ENCODE measurements around the gene AGBL5.
A peak's percentile ranks its signal among the peaks of the same experiment; 100 is the strongest.
"Not testable (repeated sequence)": the region's sequence is repeated elsewhere in the genome, so short reads cannot be mapped to it uniquely, and the experiment has no call there.

Gene AGBL5

DNA sequence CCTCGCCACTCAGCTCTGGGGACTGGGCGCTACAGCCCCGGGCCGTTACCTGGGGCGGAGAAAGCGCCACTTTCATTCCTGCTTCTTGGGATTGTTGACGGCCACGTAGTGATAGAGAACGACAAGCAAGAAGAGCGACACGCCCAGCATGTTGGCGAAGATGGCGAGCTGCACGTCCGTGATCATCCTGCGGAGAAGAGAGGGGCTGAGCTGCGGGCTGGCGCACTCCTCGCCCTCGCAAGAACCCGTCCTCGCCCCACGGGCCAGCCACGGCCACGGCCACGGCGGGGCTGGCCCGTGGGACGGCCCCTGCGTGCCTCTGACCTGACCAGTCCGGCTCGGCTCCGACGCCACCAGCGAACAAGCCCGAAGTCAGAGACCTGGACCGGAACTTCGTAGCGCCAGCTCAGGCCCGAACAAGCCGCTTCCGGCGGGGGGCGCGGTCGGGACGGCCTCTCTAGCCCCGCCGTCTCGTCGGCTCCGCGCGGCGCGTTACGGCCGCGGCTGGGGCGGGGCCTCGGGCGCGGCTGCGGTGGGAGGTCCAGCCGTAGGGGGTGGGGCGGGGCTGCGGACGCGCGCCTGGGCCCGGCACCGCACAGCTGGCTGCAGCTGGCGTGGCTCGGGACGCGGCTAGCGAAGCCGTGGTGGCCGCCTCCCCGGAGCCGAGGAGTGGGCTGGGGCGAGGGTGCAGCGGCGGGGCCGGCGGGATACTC is 20.0 kb downstream of the AGBL5 start, which contains the start of gene OST4:
Gene OST4, minus strand, starts transcription at position 378 of the 713 bp plus-strand sequence.
- DNase-seq, result peak; percentile 90
- in situ Hi-C loops (cut with MboI; ENCODE audit: low pct_unique_long_range_greater_than_20kb, low sequenced_read_pairs), result no loop called here

DNA sequence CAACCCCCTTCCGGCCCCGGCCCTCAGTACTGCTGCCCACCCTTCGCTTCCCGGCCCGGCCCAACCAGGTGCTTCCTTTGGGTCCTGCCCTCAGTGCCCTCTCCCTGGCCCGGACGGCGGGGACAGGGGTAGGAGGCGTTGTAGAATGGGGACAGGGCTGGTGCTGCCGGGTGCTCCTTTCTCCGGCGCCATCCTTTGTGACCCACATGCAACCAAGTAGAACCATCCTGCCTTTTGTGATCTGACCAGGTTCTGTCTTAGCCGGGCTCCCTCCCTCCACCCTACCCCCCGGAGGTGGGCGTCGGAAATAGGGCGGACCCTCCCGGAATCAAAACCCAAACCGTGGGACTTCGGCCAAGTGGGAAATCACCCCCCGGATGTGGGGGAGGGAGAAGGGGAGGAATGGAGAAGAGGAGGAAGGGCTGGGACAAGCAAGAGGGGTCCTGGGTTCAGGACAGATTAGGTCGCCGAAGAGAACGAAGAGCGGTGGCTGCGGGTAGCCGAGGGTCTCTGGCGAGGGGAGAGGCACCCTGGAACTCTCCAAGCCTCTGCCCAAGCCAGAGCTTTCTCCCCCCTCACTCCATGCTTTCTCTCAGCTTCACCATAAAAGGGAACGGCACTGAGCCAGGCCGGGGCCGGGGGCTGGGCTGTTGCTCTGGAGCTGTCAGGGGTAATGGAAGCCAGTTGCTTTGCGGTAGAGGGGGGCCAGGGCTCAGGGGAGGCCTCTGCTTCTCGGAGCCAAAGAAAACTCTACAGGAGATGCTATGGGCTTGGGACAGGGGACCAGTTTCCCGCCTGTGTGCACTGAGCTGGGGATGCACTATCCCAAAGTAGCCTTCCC is 20.7 kb downstream of the AGBL5 start:
- no peak for DNase-seq
- in situ Hi-C loops (cut with MboI; ENCODE audit: low pct_unique_long_range_greater_than_20kb, low sequenced_read_pairs), result no loop called here

DNA sequence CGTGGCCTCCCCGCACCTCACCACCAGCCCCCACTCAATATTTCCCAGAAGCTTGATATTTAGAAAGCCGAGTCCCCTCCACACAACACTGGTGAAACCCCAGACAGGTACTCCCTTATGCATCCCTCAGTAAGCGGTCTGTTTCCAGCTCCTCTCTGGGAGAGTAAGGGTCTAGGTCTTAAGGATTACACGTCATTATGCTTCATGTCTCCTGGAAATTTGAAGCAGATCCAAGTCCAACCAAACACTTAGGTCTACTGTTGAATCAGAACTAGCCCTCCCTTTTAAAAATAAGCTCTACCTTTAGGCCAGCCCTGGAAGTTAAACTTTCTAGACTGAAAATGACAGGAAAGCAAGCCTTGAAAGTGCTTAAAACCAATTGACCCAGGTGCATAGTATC is 21.5 kb downstream of the AGBL5 start:
- DNase-seq, result no peak
- in situ Hi-C loops (cut with MboI; ENCODE audit: low pct_unique_long_range_greater_than_20kb, low sequenced_read_pairs), result no loop called here

DNA sequence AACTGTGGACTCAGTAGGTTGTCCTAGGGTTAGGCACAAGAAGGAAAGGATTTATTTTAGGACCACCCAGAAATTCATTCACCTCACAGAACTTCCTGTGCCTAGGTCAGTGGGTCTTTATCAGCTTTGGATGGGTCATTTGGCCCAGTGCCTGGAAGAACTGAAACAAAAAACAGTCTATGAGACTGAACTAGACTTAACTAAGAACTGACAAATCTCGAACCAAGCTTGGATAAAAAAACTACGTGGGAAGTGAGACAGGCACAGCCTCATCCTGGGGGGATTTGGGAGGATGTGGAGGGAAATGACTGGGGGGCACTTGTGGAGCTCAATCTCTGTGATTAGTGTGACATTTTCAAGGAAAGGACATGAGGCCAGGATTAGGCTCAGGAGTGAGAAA is 22.3 kb downstream of the AGBL5 start:
- in situ Hi-C loops (cut with MboI; ENCODE audit: low pct_unique_long_range_greater_than_20kb, low sequenced_read_pairs), result no loop called here

DNA sequence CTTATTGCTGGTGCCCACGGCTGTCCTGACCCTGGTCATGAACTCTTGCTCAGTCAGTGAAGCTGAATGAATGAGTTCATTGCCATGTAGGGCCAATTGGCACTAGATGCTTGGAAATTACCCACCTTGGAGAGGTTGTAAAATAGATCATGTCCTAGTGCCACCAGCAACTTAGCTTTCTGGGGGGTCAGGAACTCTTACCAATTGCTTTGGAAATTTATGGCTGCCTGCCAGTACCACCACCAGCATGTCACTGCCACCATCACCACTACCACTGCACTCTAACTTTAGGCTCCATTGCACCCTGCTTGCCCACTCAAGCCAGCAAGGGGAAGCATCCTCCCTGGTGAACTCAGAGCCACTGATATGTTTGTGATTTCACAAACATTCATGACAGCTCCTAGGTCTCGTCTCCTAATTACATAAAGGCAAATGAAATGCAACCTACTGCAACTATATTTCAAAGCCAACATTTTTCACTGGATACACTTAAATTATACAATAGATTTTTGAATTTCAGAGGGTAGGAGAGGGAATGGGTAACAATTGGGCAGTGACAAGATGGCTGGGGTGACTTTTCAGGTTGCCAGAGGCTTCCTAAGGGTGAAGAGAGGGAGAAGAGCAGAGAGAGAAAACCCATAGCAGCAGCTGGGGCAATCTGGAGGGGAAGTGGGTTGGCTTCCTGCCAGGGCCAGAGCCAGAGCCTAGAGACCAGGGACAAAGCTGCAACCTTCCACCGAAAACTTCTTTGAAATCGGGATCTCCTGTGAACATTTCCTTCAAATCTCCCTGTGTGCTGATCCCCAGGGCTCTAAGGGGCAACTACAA is 23.5 kb downstream of the AGBL5 start:
- in situ Hi-C loops (cut with MboI; ENCODE audit: low pct_unique_long_range_greater_than_20kb, low sequenced_read_pairs), result no loop called here
- peak; percentile 89 for DNase-seq

More for the DNA sequence above, 22.3 kb downstream of the AGBL5 start:
- no peak for DNase-seq

DNA sequence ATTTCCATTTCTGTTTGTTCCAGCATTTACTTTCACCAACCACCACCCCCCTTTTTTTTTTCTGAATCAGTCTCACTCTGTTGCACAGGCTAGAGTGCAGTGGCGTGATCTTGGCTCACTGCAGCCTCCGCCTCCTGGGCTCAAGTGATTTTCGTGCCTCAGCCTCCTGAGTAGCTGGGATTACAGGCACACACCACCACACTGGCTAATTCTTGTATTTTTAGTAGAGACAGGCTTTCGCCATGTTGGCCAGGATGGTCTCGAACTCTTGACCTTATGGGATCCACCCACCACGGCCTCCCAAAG is 24.1 kb downstream of the AGBL5 start:
- in situ Hi-C loops (cut with MboI; ENCODE audit: low pct_unique_long_range_greater_than_20kb, low sequenced_read_pairs); DNase-seq: not testable (repeated sequence)

DNA sequence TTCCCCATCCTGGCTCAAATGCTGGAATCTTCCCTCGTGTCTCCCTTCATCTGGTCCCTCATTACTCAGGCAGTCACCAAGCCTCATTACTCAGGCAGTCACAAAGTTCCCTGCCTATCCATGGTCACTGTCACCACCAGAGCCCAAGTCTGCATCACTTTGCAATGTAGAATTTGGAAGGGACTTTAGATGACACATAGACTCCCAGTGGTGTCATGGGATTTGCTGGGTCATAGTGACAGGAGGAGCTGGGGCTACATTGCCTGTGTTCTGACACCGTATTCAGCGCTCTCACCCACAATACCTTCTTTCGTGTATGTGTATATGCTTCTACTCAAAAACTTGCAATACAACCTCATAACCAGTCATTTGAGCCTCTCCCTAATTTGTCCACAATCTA is 24.9 kb downstream of the AGBL5 start:
- DNase-seq, result no peak
- in situ Hi-C loops (cut with MboI; ENCODE audit: low pct_unique_long_range_greater_than_20kb, low sequenced_read_pairs), result no loop called here

DNA sequence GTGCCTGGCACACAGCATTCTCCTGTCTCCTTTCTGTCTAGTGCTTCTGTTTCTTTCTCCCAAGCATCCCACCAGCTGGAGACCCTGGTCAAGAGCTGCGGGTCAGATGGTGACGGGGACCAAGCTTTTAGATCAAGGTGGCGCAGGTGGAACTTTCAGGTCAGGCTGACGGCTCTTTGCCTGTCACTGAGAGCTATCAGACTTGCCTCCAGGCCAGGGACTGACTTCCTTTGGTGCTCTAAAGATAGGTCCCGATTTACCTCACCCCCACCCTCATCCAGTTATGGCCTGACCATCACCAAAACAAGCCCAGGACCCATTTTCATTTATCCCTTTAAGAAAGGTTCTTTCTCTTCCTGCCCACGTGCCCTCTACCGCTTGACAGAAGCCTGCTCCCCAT is 25.8 kb downstream of the AGBL5 start:
- DNase-seq, result no peak
- in situ Hi-C loops (cut with MboI; ENCODE audit: low pct_unique_long_range_greater_than_20kb, low sequenced_read_pairs), result no loop called here

DNA sequence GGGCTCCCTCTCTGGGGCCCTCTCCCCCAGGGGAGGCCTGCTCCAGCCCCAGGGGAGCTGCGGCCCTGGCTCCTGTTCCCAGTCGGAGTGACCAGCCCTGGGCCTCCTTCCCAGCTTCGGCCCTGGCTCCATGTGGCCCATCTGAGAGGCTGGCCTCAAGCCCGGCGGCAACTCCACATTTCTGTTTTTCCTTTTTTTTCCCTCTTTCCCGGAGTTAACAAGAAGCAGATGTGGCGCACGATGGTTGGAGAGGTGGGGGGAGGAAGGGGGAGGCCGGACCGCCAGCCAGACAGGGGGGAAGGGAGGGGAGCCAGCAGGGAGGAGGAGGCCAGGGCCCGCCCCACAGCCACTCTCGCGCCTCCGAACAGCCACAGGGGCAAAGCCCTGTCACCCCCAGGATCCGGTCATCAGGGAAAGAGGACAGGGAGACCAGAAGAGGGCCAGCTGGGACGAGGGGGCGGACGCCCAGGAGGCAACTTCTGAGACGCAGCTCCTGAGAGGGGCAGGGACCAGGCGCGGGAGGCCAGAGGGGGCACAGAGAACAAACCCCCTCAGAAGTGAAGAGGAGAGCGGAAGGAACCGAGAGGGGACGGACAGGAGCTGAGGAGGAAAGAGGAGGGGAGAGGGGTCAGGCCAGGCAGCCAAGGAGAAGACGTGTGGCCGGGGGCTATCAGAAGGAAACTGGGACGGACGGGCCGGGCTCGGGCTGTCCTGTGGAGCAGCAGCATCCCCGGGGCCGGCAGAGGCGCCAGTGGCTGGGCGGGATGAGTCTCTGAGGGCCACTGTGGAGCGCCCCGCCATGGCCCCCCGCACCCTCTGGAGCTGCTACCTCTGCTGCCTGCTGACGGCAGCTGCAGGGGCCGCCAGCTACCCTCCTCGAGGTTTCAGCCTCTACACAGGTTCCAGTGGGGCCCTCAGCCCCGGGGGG is 27.1 kb downstream of the AGBL5 start, which contains the start of gene EMILIN1:
Gene EMILIN1, plus strand, starts transcription at position 349 of the 928 bp plus-strand sequence. Its CDS starts 451 bp downstream, at position 800.
- DNase-seq, result peak; percentile 61

DNA sequence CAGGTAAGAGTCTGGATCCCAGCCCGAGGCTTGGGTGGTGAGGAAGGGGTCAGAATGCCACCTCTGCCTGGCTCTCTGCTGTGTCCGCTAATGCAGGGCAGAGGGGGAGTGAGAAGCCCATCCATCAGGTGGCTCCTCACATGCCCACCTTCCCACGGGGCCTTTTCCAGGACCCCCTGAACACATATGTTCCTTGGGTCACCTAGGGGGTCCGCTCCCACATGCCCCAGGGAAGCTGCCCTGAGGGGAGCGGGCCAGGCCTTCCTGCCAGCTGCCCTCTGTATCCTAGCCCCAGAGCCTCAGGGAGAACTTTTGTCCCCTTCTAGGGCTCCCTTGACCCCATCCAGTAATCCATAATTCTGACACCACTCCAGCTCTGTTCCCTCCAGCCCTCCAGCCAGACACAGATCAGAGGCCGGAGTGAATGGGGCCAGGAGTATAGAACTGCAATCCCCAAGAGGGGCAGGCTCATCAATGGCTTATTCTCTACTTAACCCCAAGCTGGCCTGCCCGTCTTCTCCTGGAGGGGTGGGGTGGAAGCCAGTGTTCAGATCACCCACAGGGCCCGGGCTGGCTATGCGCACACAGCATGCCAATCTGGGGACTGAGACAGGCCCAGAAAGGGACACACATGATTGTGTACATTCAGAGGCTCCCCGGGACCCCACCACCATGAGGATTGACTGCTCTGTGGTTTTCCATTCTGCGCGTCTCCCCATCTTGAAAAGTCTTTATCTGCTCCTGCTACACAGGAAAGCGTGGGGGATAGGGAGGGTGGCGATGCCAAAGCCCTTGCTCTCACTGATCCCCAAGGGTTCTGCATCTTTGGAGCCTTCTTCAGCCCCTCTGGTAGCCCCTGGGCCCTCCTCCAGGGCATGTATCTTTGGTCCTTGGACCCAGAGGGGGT is 28.0 kb downstream of the AGBL5 start:
- in situ Hi-C loops (cut with MboI; ENCODE audit: low pct_unique_long_range_greater_than_20kb, low sequenced_read_pairs), result no loop called here
- no peak for DNase-seq

More for the DNA sequence above, 27.1 kb downstream of the AGBL5 start, which contains the start of gene EMILIN1:
- in situ Hi-C loops (cut with MboI; ENCODE audit: low pct_unique_long_range_greater_than_20kb, low sequenced_read_pairs), result no loop called here

DNA sequence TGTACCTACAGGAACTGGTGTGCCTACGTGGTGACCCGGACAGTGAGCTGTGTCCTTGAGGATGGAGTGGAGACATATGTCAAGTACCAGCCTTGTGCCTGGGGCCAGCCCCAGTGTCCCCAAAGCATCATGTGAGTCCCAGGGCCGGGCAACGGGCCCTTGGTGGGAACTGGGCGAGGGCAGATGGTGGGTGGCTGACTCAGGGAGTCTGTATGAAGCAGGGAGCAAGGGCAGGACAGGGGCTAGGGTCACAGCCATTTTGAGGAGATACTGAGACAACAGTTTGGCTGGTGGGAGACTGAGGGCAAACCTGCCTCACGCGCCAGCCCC is 28.6 kb downstream of the AGBL5 start:
- DNase-seq, result no peak
- in situ Hi-C loops (cut with MboI; ENCODE audit: low pct_unique_long_range_greater_than_20kb, low sequenced_read_pairs), result no loop called here

DNA sequence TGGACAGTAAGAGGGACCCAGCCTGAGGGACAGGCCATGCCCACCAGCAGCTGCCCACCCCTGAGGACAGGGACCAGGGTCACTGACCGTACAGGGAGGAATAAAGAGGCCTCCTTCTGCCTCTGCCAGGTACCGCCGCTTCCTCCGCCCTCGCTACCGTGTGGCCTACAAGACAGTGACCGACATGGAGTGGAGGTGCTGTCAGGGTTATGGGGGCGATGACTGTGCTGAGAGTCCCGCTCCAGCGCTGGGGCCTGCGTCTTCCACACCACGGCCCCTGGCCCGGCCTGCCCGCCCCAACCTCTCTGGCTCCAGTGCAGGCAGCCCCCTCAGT is 29.1 kb downstream of the AGBL5 start:
- in situ Hi-C loops (cut with MboI; ENCODE audit: low pct_unique_long_range_greater_than_20kb, low sequenced_read_pairs), result no loop called here
- no peak for DNase-seq

DNA sequence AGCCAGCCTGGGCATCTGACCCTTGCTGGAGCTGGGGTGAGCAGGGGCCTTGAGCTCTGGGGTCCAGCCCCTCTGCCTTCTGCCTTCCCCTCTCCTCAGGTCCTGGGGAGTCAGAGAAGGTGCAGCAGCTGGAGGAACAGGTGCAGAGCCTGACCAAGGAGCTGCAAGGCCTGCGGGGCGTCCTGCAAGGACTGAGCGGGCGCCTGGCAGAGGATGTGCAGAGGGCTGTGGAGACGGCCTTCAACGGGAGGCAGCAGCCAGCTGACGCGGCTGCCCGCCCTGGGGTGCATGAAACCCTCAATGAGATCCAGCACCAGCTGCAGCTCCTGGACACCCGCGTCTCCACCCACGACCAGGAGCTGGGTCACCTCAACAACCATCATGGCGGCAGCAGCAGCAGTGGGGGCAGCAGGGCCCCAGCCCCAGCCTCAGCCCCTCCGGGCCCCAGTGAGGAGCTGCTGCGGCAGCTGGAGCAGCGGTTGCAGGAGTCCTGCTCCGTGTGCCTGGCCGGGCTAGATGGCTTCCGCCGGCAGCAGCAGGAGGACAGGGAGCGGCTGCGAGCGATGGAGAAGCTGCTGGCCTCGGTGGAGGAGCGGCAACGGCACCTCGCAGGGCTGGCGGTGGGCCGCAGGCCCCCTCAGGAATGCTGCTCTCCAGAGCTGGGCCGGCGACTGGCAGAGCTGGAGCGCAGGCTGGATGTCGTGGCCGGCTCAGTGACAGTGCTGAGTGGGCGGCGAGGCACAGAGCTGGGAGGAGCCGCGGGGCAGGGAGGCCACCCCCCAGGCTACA is 30.7 kb downstream of the AGBL5 start:
- no peak for DNase-seq
- in situ Hi-C loops (cut with MboI; ENCODE audit: low pct_unique_long_range_greater_than_20kb, low sequenced_read_pairs), result no loop called here

DNA sequence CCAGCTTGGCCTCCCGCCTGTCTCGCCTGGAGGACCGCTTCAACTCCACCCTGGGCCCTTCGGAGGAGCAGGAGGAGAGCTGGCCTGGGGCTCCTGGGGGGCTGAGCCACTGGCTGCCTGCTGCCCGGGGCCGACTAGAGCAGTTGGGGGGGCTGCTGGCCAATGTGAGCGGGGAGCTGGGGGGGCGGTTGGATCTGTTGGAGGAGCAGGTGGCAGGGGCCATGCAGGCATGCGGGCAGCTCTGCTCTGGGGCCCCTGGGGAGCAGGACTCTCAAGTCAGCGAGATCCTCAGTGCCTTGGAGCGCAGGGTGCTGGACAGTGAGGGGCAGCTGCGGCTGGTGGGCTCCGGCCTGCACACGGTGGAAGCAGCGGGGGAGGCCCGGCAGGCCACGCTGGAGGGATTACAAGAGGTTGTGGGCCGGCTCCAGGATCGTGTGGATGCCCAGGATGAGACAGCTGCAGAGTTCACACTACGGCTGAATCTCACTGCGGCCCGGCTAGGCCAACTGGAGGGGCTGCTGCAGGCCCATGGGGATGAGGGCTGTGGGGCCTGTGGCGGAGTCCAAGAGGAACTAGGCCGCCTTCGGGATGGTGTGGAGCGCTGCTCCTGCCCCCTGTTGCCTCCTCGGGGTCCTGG is 31.4 kb downstream of the AGBL5 start:
- DNase-seq, result no peak
- in situ Hi-C loops (cut with MboI; ENCODE audit: low pct_unique_long_range_greater_than_20kb, low sequenced_read_pairs), result no loop called here

DNA sequence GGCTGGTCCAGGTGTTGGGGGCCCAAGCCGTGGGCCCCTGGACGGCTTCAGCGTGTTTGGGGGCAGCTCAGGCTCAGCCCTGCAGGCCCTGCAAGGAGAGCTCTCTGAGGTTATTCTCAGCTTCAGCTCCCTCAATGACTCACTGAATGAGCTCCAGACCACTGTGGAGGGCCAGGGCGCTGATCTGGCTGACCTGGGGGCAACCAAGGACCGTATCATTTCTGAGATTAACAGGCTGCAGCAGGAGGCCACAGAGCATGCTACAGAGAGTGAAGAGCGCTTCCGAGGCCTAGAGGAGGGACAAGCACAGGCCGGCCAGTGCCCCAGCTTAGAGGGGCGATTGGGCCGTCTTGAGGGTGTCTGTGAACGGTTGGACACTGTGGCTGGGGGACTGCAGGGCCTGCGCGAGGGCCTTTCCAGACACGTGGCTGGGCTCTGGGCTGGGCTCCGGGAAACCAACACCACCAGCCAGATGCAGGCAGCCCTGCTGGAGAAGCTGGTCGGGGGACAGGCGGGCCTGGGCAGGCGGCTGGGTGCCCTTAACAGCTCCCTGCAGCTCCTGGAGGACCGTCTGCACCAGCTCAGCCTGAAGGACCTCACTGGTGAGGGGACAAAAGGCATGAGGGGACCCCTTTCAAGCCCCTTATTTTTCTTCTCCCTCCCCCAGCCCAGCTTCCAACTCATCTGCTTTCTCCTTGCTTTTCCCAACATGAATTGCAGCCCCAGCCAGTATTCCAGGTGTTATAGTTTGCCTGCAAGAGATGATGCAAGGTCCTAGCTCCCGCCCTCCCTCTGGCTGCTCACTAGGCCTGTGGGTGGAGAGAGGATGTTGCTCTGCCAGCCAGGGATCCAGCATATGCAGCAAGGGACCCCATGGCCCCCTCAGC is 32.2 kb downstream of the AGBL5 start:
- no peak for DNase-seq
- in situ Hi-C loops (cut with MboI; ENCODE audit: low pct_unique_long_range_greater_than_20kb, low sequenced_read_pairs), result no loop called here
